GM12864 (cell line): ENCODE data around the gene CXCL14.

Experiments used
- DNase-seq: peaks from one replicate; pipeline ENCODE4 v3.0.0-alpha.2; 2011; ENCODE audit warnings: low read depth
- H3K4me3 ChIP-seq: 2 replicates; pipeline ENCODE4 v1.5.1; 2011; ENCODE audit warnings: mild to moderate bottlenecking, low read depth, low read length, control low read depth
- CTCF ChIP-seq: IDR thresholded peaks from 2 replicates; pipeline ENCODE4 v1.5.1; 2011; ENCODE audit warnings: low read depth, mild to moderate bottlenecking, moderate library complexity, low read length, control low read depth, inconsistent platforms; ENCODE audit errors: missing control alignments

The CXCL14 gene

DNA sequence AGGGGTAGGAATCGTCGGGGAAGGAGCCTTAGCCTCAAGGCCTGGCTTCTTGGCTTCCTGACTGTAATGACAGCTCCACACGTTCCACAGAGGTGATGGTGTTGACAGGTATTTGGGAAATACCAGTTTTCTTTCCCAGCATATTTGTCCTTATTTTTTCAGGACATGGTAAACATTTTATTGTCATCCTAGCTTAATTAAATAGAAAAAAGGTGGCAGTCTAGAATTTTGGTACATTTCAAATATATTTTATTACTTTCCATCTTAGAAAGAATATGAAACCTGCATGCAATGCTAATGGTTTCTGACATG is 8.4 kb downstream of the CXCL14 start:
- no peak for TF ChIP-seq CTCF
- no peak overlapping the region for H3K4me3 ChIP-seq
- DNase-seq: no peak

- TF ChIP-seq CTCF: peak; percentile 57
- H3K4me3 ChIP-seq: no peak overlapping the region
- DNase-seq: no peak
Measured at GRCh38 chr5:135569755-135570452, 8.9 kb downstream of the CXCL14 start.

- DNase-seq: no peak
- TF ChIP-seq CTCF: no peak
Measured at GRCh38 chr5:135568923-135569360, 9.8 kb downstream of the CXCL14 start.

GRCh38 chr5:135568246-135568645 is 10.5 kb downstream of the CXCL14 start:
- H3K4me3 ChIP-seq: no peak overlapping the region
- DNase-seq: no peak
- no peak for TF ChIP-seq CTCF

More at GRCh38 chr5:135568923-135569360, 9.8 kb downstream of the CXCL14 start:
- no peak overlapping the region for H3K4me3 ChIP-seq

DNA sequence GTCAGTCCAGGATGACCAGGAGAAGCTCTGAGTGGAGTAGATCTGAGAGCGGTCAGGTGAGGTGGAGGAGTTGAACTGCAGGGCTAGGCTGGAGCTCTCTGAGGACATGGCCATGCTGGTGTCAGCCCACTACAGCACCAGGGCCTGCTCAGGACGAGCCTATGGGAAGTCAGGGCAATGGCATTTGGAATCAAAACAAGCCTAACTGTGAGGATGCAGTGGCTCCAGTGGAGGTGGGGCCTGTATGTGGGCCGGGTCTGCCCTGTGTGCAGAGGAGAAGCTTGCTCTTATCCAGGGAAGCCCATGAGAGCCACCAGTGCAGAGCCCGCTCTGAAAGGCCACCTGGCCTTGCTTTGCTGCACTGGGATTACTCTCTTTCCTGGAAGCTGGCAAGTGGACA is 11.1 kb downstream of the CXCL14 start:
- no peak for DNase-seq
- TF ChIP-seq CTCF: no peak
- H3K4me3 ChIP-seq: no peak overlapping the region

DNA sequence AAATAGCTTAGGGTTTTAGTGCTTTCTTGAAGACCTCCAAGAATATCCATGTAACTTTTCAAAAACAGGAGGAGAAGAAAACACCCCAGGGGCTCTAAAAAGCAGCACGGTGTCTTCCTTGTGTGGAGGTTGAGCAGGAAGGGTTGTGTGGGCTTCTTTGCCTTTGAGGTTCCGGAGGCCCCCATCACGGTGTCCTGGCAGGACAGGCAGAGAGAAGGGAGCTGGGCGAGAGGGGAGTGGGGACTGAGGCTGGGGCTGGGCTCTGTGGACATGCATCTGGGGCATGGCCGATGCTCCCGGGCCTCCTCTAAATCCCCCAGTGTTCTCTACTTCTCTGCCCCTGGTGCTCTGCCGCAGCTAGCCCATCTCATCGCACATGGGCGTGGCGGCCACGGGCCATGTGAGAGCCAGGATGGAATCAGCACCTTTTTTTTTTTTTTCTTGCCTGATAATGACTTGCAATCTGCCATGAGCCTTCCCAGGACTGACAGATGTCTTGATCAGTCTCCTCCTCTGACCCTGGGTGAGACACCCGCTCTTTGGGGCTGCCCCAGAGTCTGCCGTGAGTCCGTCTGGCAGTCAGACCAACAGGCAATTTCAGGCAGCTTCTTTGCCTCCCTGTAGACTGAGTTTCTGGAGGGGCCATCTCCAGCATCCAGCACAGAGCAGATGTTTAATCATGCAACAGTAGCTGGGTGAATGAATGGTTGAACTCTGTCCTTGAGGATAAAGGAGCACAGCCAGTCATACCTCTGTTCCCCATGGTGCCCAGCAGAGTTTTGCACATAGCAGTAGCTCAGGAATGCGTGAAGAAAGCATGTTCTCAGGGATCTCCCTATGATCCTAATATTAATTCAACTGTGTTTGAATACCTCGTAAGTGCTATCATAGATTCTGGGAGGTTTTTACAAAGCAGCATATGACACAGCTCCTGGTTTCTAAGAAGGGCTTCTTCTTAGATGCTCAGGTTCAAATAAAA is 12.1 kb downstream of the CXCL14 start:
- H3K4me3 ChIP-seq: no peak overlapping the region
- no peak for TF ChIP-seq CTCF
- DNase-seq: no peak
